Ishikawa (cell line): Measurements from ENCODE around the gene XXYLT1.

Experiments used
- CEBPB ChIP-seq: IDR thresholded peaks from 2 replicates; pipeline ENCODE4 v1.6.1; 2012
- CREB1 ChIP-seq: IDR thresholded peaks from 2 replicates; pipeline ENCODE4 v1.6.1; 2012; ENCODE audit warnings: low read depth
- EGR1 ChIP-seq: IDR thresholded peaks from 2 replicates; pipeline ENCODE4 v1.6.1; 2012
- EP300 ChIP-seq: IDR thresholded peaks from 2 replicates; pipeline ENCODE4 v1.6.1; 2012; ENCODE audit warnings: borderline replicate concordance
- FOXM1 ChIP-seq: IDR thresholded peaks from 2 replicates; pipeline ENCODE4 v1.6.1; 2012; ENCODE audit warnings: low read depth, borderline replicate concordance
- NFIC ChIP-seq: IDR thresholded peaks from 2 replicates; pipeline ENCODE4 v1.6.1; 2012
- RAD21 ChIP-seq: IDR thresholded peaks from 2 replicates; pipeline ENCODE4 v1.6.1; 2012; ENCODE audit warnings: low read depth
- TAF1 ChIP-seq: IDR thresholded peaks from 2 replicates; pipeline ENCODE4 v1.6.1; 2012; ENCODE audit warnings: low read depth, mild to moderate bottlenecking
- TCF12 ChIP-seq: IDR thresholded peaks from 2 replicates; pipeline ENCODE4 v1.6.1; 2012; ENCODE audit warnings: low read depth
- TEAD4 ChIP-seq: IDR thresholded peaks from 2 replicates; pipeline ENCODE4 v1.6.1; 2012
- YY1 ChIP-seq: IDR thresholded peaks from 2 replicates; pipeline ENCODE4 v1.6.1; 2012; ENCODE audit warnings: low read depth
- ZBTB7A ChIP-seq: IDR thresholded peaks from 2 replicates; pipeline ENCODE4 v1.6.1; 2012; ENCODE audit warnings: low read depth
- TF ChIP-seq, protein P1 (sequence below): IDR thresholded peaks from 2 replicates; pipeline ENCODE4 v1.6.1; 2012
- TF ChIP-seq, protein P2 (sequence below): IDR thresholded peaks from 2 replicates; pipeline ENCODE4 v1.6.1; 2012; ENCODE audit warnings: low read depth, mild to moderate bottlenecking
- TF ChIP-seq, protein P3 (sequence below): IDR thresholded peaks from 2 replicates; pipeline ENCODE4 v1.6.1; 2012

Gene XXYLT1

DNA sequence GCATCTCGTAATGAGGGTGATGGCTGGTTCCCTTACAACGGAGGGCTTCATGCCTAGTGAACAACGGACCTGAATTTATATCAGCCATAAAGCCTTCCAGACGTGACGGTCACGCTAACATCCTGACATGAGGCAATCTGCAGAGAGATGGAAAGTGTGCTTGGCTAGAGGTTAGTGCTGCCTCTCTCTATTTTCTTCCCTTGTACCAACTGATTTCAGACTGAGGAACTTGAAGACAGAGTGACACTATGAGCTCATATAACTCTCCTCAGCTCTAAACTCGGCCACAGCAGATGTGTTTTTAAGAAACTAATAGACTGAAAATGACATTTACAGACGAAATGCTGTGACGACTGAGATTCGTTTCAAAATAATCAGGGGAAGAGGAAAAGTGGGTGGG lies 122.4 kb downstream of the XXYLT1 start:
- TF ChIP-seq, protein P1, sequence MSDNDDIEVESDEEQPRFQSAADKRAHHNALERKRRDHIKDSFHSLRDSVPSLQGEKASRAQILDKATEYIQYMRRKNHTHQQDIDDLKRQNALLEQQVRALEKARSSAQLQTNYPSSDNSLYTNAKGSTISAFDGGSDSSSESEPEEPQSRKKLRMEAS = no peak
- no peak for TF ChIP-seq NFIC
- TF ChIP-seq FOXM1 = no peak
- TF ChIP-seq TEAD4 = no peak
- no peak for TF ChIP-seq RAD21
- TF ChIP-seq, protein P2, sequence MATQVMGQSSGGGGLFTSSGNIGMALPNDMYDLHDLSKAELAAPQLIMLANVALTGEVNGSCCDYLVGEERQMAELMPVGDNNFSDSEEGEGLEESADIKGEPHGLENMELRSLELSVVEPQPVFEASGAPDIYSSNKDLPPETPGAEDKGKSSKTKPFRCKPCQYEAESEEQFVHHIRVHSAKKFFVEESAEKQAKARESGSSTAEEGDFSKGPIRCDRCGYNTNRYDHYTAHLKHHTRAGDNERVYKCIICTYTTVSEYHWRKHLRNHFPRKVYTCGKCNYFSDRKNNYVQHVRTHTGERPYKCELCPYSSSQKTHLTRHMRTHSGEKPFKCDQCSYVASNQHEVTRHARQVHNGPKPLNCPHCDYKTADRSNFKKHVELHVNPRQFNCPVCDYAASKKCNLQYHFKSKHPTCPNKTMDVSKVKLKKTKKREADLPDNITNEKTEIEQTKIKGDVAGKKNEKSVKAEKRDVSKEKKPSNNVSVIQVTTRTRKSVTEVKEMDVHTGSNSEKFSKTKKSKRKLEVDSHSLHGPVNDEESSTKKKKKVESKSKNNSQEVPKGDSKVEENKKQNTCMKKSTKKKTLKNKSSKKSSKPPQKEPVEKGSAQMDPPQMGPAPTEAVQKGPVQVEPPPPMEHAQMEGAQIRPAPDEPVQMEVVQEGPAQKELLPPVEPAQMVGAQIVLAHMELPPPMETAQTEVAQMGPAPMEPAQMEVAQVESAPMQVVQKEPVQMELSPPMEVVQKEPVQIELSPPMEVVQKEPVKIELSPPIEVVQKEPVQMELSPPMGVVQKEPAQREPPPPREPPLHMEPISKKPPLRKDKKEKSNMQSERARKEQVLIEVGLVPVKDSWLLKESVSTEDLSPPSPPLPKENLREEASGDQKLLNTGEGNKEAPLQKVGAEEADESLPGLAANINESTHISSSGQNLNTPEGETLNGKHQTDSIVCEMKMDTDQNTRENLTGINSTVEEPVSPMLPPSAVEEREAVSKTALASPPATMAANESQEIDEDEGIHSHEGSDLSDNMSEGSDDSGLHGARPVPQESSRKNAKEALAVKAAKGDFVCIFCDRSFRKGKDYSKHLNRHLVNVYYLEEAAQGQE = no peak
- TF ChIP-seq CREB1 = no peak
- no peak for TF ChIP-seq CEBPB
- no peak for TF ChIP-seq EP300
- TF ChIP-seq, protein P3, sequence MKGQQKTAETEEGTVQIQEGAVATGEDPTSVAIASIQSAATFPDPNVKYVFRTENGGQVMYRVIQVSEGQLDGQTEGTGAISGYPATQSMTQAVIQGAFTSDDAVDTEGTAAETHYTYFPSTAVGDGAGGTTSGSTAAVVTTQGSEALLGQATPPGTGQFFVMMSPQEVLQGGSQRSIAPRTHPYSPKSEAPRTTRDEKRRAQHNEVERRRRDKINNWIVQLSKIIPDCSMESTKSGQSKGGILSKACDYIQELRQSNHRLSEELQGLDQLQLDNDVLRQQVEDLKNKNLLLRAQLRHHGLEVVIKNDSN = no peak
- no peak for TF ChIP-seq TAF1
- TF ChIP-seq EGR1 = no peak

DNA sequence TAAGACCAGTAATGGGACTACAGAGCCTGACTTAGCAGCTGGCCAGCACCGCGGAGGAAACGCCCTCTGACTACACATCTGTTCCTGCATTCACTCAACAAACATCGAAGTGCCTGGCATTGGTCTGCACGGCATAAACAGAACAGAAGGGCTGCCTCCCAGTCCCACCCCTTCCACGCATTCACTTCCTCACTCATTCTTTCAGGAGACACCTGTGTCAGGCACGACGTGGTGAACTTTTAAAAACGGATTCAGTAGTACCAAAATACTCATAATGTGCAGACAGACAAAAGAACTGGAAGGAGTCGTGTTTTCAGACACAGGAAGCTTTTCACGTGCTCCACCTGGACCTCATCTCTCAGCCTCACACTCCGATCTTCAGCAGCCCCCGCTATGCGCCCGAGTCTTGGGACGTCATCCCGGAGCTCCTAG lies 123.3 kb downstream of the XXYLT1 start:
- no peak for TF ChIP-seq TEAD4
- no peak for TF ChIP-seq EP300
- TF ChIP-seq, protein P3 = no peak
- no peak for TF ChIP-seq FOXM1
- no peak for TF ChIP-seq TAF1
- no peak for TF ChIP-seq TCF12
- TF ChIP-seq RAD21 = no peak
- TF ChIP-seq EGR1 = no peak
- TF ChIP-seq, protein P1 = no peak
- TF ChIP-seq CREB1 = no peak
- no peak for TF ChIP-seq NFIC
- no peak for TF ChIP-seq CEBPB
- TF ChIP-seq ZBTB7A = no peak
- TF ChIP-seq, protein P2 = no peak
- TF ChIP-seq YY1 = no peak

DNA sequence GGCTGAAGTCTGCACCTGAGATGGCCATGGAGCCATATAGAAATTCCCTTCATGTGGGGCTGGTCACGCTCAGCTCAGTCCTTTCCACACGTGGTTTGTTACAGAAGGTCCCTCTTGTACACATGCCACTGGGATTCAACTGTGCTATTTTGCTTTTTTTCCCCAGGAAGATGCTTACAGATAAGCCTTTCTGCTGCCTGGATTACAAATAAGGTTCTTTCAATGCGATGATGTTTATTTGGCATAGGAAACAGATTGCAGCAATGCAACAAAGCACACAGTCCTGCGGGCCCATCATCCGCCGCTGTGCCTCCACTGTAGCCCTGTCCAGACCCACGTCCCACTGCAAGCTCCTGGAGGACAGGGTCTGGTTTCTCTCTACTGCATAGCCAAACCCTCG lies 124.8 kb downstream of the XXYLT1 start:
- no peak for TF ChIP-seq EGR1
- TF ChIP-seq ZBTB7A = no peak
- TF ChIP-seq YY1 = no peak
- TF ChIP-seq RAD21 = no peak
- TF ChIP-seq, protein P3 = no peak
- no peak for TF ChIP-seq TAF1
- TF ChIP-seq TEAD4 = no peak
- no peak for TF ChIP-seq FOXM1
- TF ChIP-seq TCF12 = no peak
- TF ChIP-seq CREB1 = no peak
- TF ChIP-seq, protein P2 = no peak
- TF ChIP-seq EP300 = no peak
- no peak for TF ChIP-seq CEBPB
- no peak for TF ChIP-seq NFIC
- TF ChIP-seq, protein P1 = no peak

DNA sequence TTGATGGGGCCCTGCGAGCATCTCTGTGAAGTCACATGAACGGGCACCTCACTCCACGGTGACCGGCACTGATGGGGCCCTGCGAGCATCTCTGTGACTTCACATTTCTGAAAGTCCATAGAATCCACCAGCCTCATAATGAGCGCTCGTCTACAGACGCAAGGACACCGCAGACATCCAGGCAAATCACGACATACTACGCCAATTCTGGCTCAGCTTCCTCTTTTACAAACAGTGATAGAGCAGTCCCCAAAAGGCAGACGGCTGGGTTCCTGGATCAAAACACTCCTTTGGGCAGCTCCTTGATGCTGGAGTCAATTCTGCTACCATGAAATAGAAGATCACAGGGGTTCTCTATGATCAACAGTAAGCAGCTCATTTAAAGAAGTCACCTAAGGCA lies 125.4 kb downstream of the XXYLT1 start:
- TF ChIP-seq FOXM1 (no peak), ZBTB7A (no peak), CREB1 (no peak), EP300 (no peak), TCF12 (no peak)
- TF ChIP-seq, protein P2 = no peak
- TF ChIP-seq, protein P3 = no peak
- TF ChIP-seq, protein P1 = no peak
